Esophagus muscularis mucosa (tissue), 3 donors: ENCODE measurements around the gene MEF2D.

Experiments
- CTCF ChIP-seq, 3 experiments: fragments of 200-600 bp in 2 of 3; fragments of 450-650 bp in 1 of 3; sonication (generic) in 2 of 3; IDR thresholded peaks; one replicate each; pipeline ENCODE4 v1.5.1; 2017 to 2019; ENCODE audit warnings: antibody characterized with exemption in 3 of 3, mild to moderate bottlenecking in 2 of 3, moderate library complexity in 1 of 3
- POLR2A ChIP-seq: fragments of 450-650 bp; IDR thresholded peaks from one replicate; pipeline ENCODE4 v1.6.1; 2017; ENCODE audit warnings: antibody characterized with exemption, moderate library complexity, mild to moderate bottlenecking, low read depth

GRCh38 chr1:156440654-156441437 lies 59.7 kb downstream of the MEF2D start:
- TF ChIP-seq CTCF (IDR thresholded peaks at IDR 0.05) = no peak
- TF ChIP-seq POLR2A = no peak
